ENCODE data around the gene ITCH.

ITCH gene

GRCh38 chr20:34362502-34363061 is 491 bp upstream of the ITCH start:
- no peak overlapping the region for H3K27ac ChIP-seq (ENCODE audit: low read length)
- H3K9ac ChIP-seq (ENCODE audit: low read length) = peak overlapping the region; percentile 85
- H3K79me2 ChIP-seq (ENCODE audit: low read length) = peaks cover 42% of the 10 kb centered on the region
- H3K36me3 ChIP-seq (replicated peaks; ENCODE audit: low read depth, low read length) = peaks cover 7% of the 10 kb centered on the region
- H3K4me1 ChIP-seq (ENCODE audit: low read length) = peaks cover 26% of the 10 kb centered on the region
- H3K4me3 ChIP-seq (ENCODE audit: low read length) = peak overlapping the region; percentile 93
- peaks cover 23% of the 10 kb centered on the region for H4K20me1 ChIP-seq (ENCODE audit: insufficient read depth, low read length)
- no peaks in the 10 kb centered on the region for H3K9me3 ChIP-seq (ENCODE audit: insufficient read depth, low read length)
- peak overlapping the region; percentile 74 for H3K4me2 ChIP-seq (ENCODE audit: low read length)
- TF ChIP-seq, protein P1, sequence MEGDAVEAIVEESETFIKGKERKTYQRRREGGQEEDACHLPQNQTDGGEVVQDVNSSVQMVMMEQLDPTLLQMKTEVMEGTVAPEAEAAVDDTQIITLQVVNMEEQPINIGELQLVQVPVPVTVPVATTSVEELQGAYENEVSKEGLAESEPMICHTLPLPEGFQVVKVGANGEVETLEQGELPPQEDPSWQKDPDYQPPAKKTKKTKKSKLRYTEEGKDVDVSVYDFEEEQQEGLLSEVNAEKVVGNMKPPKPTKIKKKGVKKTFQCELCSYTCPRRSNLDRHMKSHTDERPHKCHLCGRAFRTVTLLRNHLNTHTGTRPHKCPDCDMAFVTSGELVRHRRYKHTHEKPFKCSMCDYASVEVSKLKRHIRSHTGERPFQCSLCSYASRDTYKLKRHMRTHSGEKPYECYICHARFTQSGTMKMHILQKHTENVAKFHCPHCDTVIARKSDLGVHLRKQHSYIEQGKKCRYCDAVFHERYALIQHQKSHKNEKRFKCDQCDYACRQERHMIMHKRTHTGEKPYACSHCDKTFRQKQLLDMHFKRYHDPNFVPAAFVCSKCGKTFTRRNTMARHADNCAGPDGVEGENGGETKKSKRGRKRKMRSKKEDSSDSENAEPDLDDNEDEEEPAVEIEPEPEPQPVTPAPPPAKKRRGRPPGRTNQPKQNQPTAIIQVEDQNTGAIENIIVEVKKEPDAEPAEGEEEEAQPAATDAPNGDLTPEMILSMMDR (IDR thresholded peaks at IDR 0.05; ENCODE audit: low read depth, low read length) = no peak
- no peak for TF ChIP-seq EZH2phosphoT487 (IDR thresholded peaks at IDR 0.05; ENCODE audit: low read depth)
- peaks cover 9% of the 10 kb centered on the region; the same call in 1 of the 2 replicates for H3K27me3 ChIP-seq (ENCODE audit: low read depth, low read length)
- H2AFZ ChIP-seq (ENCODE audit: low read depth, low read length) = peak overlapping the region; percentile 98

- Histone ChIP-seq H3K4me2 (ENCODE audit: low read length) (peak overlapping the region; percentile 95), H2AFZ (ENCODE audit: low read depth, low read length) (peak overlapping the region; percentile 92), H3K27me3 (ENCODE audit: low read depth, low read length) (peaks cover 4% of the 10 kb centered on the region; the same call in 1 of the 2 replicates), H3K79me2 (ENCODE audit: low read length) (peaks cover 48% of the 10 kb centered on the region), H3K9me3 (ENCODE audit: insufficient read depth, low read length) (no peaks in the 10 kb centered on the region), H3K4me3 (ENCODE audit: low read length) (peak overlapping the region; percentile 93), H3K9ac (ENCODE audit: low read length) (peak overlapping the region; percentile 85), H3K4me1 (ENCODE audit: low read length) (peaks cover 26% of the 10 kb centered on the region), H4K20me1 (ENCODE audit: insufficient read depth, low read length) (peaks cover 32% of the 10 kb centered on the region), H3K27ac (ENCODE audit: low read length) (peak overlapping the region; percentile 18; the same call in 1 of the 2 replicates), H3K36me3 (replicated peaks; ENCODE audit: low read depth, low read length) (peaks cover 13% of the 10 kb centered on the region)
- TF ChIP-seq EZH2phosphoT487 (IDR thresholded peaks at IDR 0.05; ENCODE audit: low read depth) = no peak
- TF ChIP-seq, protein P1 (IDR thresholded peaks at IDR 0.05; ENCODE audit: low read depth, low read length) = no peak
Measured at GRCh38 chr20:34363465-34364222, 571 bp downstream of the ITCH start.

GRCh38 chr20:34364223-34364506 is 1.1 kb downstream of the ITCH start:
- Histone ChIP-seq H3K79me2 (ENCODE audit: low read length) (peaks cover 51% of the 10 kb centered on the region), H3K4me2 (ENCODE audit: low read length) (peak overlapping the region; percentile 95), H3K27ac (ENCODE audit: low read length) (no peak overlapping the region), H4K20me1 (ENCODE audit: insufficient read depth, low read length) (peaks cover 37% of the 10 kb centered on the region), H3K9ac (ENCODE audit: low read length) (peak overlapping the region; percentile 85), H3K4me1 (ENCODE audit: low read length) (peaks cover 26% of the 10 kb centered on the region), H3K4me3 (ENCODE audit: low read length) (peak overlapping the region; percentile 93), H2AFZ (ENCODE audit: low read depth, low read length) (no peak overlapping the region), H3K36me3 (replicated peaks; ENCODE audit: low read depth, low read length) (peaks cover 17% of the 10 kb centered on the region), H3K9me3 (ENCODE audit: insufficient read depth, low read length) (no peaks in the 10 kb centered on the region), H3K27me3 (ENCODE audit: low read depth, low read length) (peaks cover 4% of the 10 kb centered on the region; the same call in 1 of the 2 replicates)
- TF ChIP-seq, protein P1 (IDR thresholded peaks at IDR 0.05; ENCODE audit: low read depth, low read length) = no peak
- no peak for TF ChIP-seq EZH2phosphoT487 (IDR thresholded peaks at IDR 0.05; ENCODE audit: low read depth)

DNA sequence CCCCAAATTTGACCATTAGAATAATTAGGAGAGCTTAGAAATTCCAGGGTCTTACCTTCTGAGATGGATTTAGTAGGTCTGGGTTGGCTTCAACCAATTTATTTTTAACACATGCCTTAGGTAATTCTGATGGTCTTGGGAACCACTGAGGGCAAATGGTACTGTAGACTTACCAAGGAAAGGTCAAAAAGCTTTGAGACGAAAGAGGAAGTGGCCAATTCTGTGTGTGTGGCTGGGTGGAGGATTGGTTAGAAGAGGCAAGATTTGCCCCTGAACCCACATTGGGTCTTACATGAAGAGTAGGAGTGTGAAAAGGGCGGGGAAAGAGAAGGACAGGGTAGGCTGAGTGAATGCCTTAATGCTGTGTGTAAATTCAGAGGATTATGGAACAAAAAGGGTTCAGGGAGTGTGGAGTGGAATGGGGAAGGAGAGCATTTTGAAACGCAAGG is 2.7 kb downstream of the ITCH start:
- Histone ChIP-seq H3K27ac (ENCODE audit: low read length) (no peak overlapping the region), H4K20me1 (ENCODE audit: insufficient read depth, low read length) (peaks cover 50% of the 10 kb centered on the region), H3K9me3 (ENCODE audit: insufficient read depth, low read length) (no peaks in the 10 kb centered on the region), H2AFZ (ENCODE audit: low read depth, low read length) (no peak overlapping the region), H3K4me3 (ENCODE audit: low read length) (no peak overlapping the region), H3K36me3 (replicated peaks; ENCODE audit: low read depth, low read length) (peaks cover 31% of the 10 kb centered on the region), H3K4me1 (ENCODE audit: low read length) (peaks cover 26% of the 10 kb centered on the region), H3K27me3 (ENCODE audit: low read depth, low read length) (no peaks in the 10 kb centered on the region), H3K4me2 (ENCODE audit: low read length) (peak overlapping the region; percentile 22), H3K79me2 (ENCODE audit: low read length) (peaks cover 51% of the 10 kb centered on the region), H3K9ac (ENCODE audit: low read length) (no peak overlapping the region)
- TF ChIP-seq, protein P1 (IDR thresholded peaks at IDR 0.05; ENCODE audit: low read depth, low read length) = no peak
- TF ChIP-seq EZH2phosphoT487 (IDR thresholded peaks at IDR 0.05; ENCODE audit: low read depth) = no peak
